ENCODE data around the gene MGRN1.

- TF ChIP-seq, protein P1, sequence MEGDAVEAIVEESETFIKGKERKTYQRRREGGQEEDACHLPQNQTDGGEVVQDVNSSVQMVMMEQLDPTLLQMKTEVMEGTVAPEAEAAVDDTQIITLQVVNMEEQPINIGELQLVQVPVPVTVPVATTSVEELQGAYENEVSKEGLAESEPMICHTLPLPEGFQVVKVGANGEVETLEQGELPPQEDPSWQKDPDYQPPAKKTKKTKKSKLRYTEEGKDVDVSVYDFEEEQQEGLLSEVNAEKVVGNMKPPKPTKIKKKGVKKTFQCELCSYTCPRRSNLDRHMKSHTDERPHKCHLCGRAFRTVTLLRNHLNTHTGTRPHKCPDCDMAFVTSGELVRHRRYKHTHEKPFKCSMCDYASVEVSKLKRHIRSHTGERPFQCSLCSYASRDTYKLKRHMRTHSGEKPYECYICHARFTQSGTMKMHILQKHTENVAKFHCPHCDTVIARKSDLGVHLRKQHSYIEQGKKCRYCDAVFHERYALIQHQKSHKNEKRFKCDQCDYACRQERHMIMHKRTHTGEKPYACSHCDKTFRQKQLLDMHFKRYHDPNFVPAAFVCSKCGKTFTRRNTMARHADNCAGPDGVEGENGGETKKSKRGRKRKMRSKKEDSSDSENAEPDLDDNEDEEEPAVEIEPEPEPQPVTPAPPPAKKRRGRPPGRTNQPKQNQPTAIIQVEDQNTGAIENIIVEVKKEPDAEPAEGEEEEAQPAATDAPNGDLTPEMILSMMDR (IDR thresholded peaks at IDR 0.05; ENCODE audit: low read length), result no peak
- TF ChIP-seq EZH2phosphoT487 (IDR thresholded peaks at IDR 0.05; ENCODE audit: low read length), result no peak
Observed at GRCh38 chr16:4639899-4640509, 15.4 kb downstream of the MGRN1 start.

Data from MM.1S (cell line).